GM19025 (cell line): ENCODE data around the gene UBR3.
"Not testable (repeated sequence)": the region's sequence is repeated elsewhere in the genome, so short reads cannot be mapped to it uniquely, and the experiment has no call there.

Experiments
- ATAC-seq: cut with Tn5 transposase; IDR thresholded peaks from one replicate; pipeline ENCODE4 v1.9.1; 2021; ENCODE audit warnings: mild to moderate bottlenecking, low read depth, moderate library complexity; ENCODE audit not compliant: unreplicated experiment

The UBR3 gene

GRCh38 chr2:169820101-169820500, 7.2 kb upstream of the UBR3 start:
- ATAC-seq = not testable (repeated sequence)

- no peak for ATAC-seq
Observed at GRCh38 chr2:169822036-169822435, 5.2 kb upstream of the UBR3 start.

- ATAC-seq = no peak
Observed at GRCh38 chr2:169822785-169823392, 4.4 kb upstream of the UBR3 start.

GRCh38 chr2:169823996-169824372, 3.3 kb upstream of the UBR3 start:
- no peak for ATAC-seq

GRCh38 chr2:169824373-169825333, 2.6 kb upstream of the UBR3 start, which contains the start of gene METTL5:
Gene METTL5, minus strand, starts transcription at chr2:169824905. Its CDS starts 308 bp downstream, at chr2:169824597.
- peak; percentile 63 for ATAC-seq

- ATAC-seq = no peak
Observed at GRCh38 chr2:169828141-169828811, 1.0 kb downstream of the UBR3 start.

GRCh38 chr2:169834401-169834800, 7.1 kb downstream of the UBR3 start:
- no peak for ATAC-seq

- no peak for ATAC-seq
Observed at GRCh38 chr2:169838743-169839489, 11.7 kb downstream of the UBR3 start.

- ATAC-seq = no peak
Observed at GRCh38 chr2:169839954-169840746, 12.9 kb downstream of the UBR3 start.

GRCh38 chr2:169840747-169841142, 13.5 kb downstream of the UBR3 start:
- no peak for ATAC-seq

- ATAC-seq = not testable (repeated sequence)
Observed at GRCh38 chr2:169841625-169842024, 14.4 kb downstream of the UBR3 start.

- ATAC-seq = no peak
Observed at GRCh38 chr2:169845016-169845415, 17.8 kb downstream of the UBR3 start.

GRCh38 chr2:169848959-169849693, 21.9 kb downstream of the UBR3 start:
- not testable (repeated sequence) for ATAC-seq

GRCh38 chr2:169849710-169850109, 22.5 kb downstream of the UBR3 start:
- no peak for ATAC-seq

GRCh38 chr2:169853041-169853668, 25.9 kb downstream of the UBR3 start:
- no peak for ATAC-seq

GRCh38 chr2:169855281-169856258, 28.3 kb downstream of the UBR3 start:
- not testable (repeated sequence) for ATAC-seq

- no peak for ATAC-seq
Observed at GRCh38 chr2:169859423-169859822, 32.2 kb downstream of the UBR3 start.
